ENCODE results near the gene ATXN2. TPM values are rescaled to one million over a fixed set of nuclear protein-coding genes. Genes with fewer than 3 reads are reported as not detected.

The ATXN2 gene
- total and polyA plus RNA-seq, 2 of the 4 experiments (the other 2 are of a cell fraction) = 12.4 to 66.5 TPM

DNA sequence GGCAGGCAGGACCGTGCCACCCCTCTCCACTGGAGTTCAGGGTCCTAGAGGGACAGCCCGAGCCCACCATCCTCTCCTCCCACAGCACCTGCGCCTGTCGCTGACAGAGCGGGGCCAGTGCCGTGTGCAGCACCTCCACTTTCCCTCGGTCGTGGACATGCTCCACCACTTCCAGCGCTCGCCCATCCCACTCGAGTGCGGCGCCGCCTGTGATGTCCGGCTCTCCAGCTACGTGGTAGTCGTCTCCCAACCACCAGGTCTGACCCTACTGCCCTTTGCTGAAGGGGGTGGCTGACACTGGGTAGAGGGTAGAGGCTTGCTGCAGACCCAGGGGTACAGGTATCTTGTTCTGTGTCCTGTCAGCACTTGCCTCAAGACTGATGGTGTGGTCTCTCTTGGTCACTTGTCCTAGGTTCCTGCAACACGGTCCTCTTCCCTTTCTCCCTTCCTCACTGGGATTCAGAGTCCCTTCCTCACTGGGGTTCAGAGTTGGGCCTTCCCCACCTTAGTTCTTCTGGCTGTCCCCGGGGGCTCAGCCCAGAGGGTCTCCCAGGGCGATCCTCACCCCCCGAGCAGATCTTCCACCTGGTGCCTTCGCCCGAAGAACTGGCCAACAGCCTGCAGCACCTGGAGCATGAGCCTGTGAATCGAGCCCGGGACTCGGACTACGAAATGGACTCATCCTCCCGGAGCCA, 151.4 kb downstream of the ATXN2 start:
- H4K20me1 ChIP-seq (ENCODE audit: insufficient read depth, low read length) = peaks cover 55% of the 10 kb centered on the region
- H4K91ac ChIP-seq (ENCODE audit: insufficient read depth, low read depth, low read length) = no peak overlapping the region
- ATAC-seq (ENCODE audit: low read depth) (no peak), DNase-seq (no peak)
- no peak overlapping the region for H2BK15ac ChIP-seq (ENCODE audit: low read depth, low read length)
- WGBS, 2 experiments (ENCODE audit: extremely low coverage in 2 of 2, insufficient read length in 1 of 2) = 94% methylated on average over 8 of the region's 28 CpGs; no CpG with 5 or more reads in 1 of the 2 experiments
- no peak overlapping the region for H3K56ac ChIP-seq (ENCODE audit: extremely low read depth, insufficient read depth, low read length)
- no TSS peak for BruUV-seq (replicated peaks)
- CTCF ChIA-PET = interaction anchor here (5.0 kb wide), 1 partner anchor 51 kb away, joined by 63 read pairs; no protein-coding TSS in a partner anchor
- POLR2A ChIA-PET (ENCODE audit: unreplicated experiment) = no interaction called here
- H2AK5ac ChIP-seq (ENCODE audit: low read depth, low read length) = no peak overlapping the region
- dilution Hi-C loops (cut with HindIII; ENCODE audit: low sequenced_read_pairs, unreplicated experiment) = no loop called here
- TF ChIP-seq RFX5 (IDR thresholded peaks at IDR 0.05; ENCODE audit: low read depth, low read length) = no peak
- no peak for TF ChIP-seq NFE2L2 (IDR thresholded peaks at IDR 0.05; ENCODE audit: low read depth, low read length)
- TF ChIP-seq SMC3 (IDR thresholded peaks at IDR 0.05; ENCODE audit: low read depth, low read length) = no peak
- TF ChIP-seq CEBPB (IDR thresholded peaks at IDR 0.05; ENCODE audit: low read depth, low read length) = no peak
- TF ChIP-seq, protein P1, sequence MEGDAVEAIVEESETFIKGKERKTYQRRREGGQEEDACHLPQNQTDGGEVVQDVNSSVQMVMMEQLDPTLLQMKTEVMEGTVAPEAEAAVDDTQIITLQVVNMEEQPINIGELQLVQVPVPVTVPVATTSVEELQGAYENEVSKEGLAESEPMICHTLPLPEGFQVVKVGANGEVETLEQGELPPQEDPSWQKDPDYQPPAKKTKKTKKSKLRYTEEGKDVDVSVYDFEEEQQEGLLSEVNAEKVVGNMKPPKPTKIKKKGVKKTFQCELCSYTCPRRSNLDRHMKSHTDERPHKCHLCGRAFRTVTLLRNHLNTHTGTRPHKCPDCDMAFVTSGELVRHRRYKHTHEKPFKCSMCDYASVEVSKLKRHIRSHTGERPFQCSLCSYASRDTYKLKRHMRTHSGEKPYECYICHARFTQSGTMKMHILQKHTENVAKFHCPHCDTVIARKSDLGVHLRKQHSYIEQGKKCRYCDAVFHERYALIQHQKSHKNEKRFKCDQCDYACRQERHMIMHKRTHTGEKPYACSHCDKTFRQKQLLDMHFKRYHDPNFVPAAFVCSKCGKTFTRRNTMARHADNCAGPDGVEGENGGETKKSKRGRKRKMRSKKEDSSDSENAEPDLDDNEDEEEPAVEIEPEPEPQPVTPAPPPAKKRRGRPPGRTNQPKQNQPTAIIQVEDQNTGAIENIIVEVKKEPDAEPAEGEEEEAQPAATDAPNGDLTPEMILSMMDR (conservative IDR thresholded peaks at IDR 0.05; ENCODE audit: low read depth, low read length) = no peak
- TF ChIP-seq RCOR1 (IDR thresholded peaks at IDR 0.05; ENCODE audit: insufficient replicate concordance, low read length) = no peak
- TF ChIP-seq MAFK (IDR thresholded peaks at IDR 0.05; ENCODE audit: low read depth, low read length) = no peak
- TF ChIP-seq POLR2A (IDR thresholded peaks at IDR 0.05; ENCODE audit: low read depth, low read length) = no peak
- no peak for TF ChIP-seq MAZ (IDR thresholded peaks at IDR 0.05; ENCODE audit: borderline replicate concordance, low read depth, low read length)
- no peak for TF ChIP-seq BHLHE40 (IDR thresholded peaks at IDR 0.05; ENCODE audit: low read depth, low read length)
- TF ChIP-seq, protein P2, sequence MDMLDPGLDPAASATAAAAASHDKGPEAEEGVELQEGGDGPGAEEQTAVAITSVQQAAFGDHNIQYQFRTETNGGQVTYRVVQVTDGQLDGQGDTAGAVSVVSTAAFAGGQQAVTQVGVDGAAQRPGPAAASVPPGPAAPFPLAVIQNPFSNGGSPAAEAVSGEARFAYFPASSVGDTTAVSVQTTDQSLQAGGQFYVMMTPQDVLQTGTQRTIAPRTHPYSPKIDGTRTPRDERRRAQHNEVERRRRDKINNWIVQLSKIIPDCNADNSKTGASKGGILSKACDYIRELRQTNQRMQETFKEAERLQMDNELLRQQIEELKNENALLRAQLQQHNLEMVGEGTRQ (IDR thresholded peaks at IDR 0.05; ENCODE audit: low read depth, low read length) = no peak
- no peak for TF ChIP-seq MXI1 (IDR thresholded peaks at IDR 0.05; ENCODE audit: borderline replicate concordance, low read depth, low read length)
- no peak for TF ChIP-seq CHD1 (IDR thresholded peaks at IDR 0.05; ENCODE audit: low read depth, low read length)
- TF ChIP-seq, protein P3, sequence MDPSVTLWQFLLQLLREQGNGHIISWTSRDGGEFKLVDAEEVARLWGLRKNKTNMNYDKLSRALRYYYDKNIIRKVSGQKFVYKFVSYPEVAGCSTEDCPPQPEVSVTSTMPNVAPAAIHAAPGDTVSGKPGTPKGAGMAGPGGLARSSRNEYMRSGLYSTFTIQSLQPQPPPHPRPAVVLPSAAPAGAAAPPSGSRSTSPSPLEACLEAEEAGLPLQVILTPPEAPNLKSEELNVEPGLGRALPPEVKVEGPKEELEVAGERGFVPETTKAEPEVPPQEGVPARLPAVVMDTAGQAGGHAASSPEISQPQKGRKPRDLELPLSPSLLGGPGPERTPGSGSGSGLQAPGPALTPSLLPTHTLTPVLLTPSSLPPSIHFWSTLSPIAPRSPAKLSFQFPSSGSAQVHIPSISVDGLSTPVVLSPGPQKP (IDR thresholded peaks at IDR 0.05; ENCODE audit: borderline replicate concordance, low read depth, low read length) = no peak
- no peak for TF ChIP-seq FOS (IDR thresholded peaks at IDR 0.05; ENCODE audit: low read depth, low read length)
- no peak for TF ChIP-seq RAD21 (IDR thresholded peaks at IDR 0.05; ENCODE audit: low read length)
- H4K5ac ChIP-seq (ENCODE audit: low read depth, low read length) = no peak overlapping the region
- H3K18ac ChIP-seq (ENCODE audit: low read depth, low read length) = no peak overlapping the region
- no peak overlapping the region for H3K14ac ChIP-seq (replicated peaks; ENCODE audit: low read depth, low read length)
- no peak overlapping the region for H3K4ac ChIP-seq (ENCODE audit: low read depth, low read length)
- intact Hi-C loops (cut with micrococcal nuclease) = no loop called here
- peaks cover 73% of the 10 kb centered on the region for H3K36me3 ChIP-seq (ENCODE audit: control insufficient read depth, insufficient read depth, low read length)
- no peak overlapping the region for H2AFZ ChIP-seq (replicated peaks; ENCODE audit: low read length, poor library complexity)
- peaks cover 16% of the 10 kb centered on the region for H3K4me1 ChIP-seq (ENCODE audit: control insufficient read depth, insufficient read depth, low read length)
- H3K27me3 ChIP-seq (ENCODE audit: control insufficient read depth, insufficient read depth, low read length) = no peaks in the 10 kb centered on the region
- H3K79me1 ChIP-seq (ENCODE audit: low read depth in 1 of 2, low read length in 2 of 2) = peaks cover 14 to 74% of the 10 kb centered on the region in 2 experiments
- H3K27ac ChIP-seq (ENCODE audit: insufficient read depth, low read length) = no peak overlapping the region
- no peak overlapping the region for H4K8ac ChIP-seq (ENCODE audit: low read depth in 2 of 2, low read length in 2 of 2)
- no peak overlapping the region for H2BK120ac ChIP-seq (ENCODE audit: low read depth, low read length)
- H2AK9ac ChIP-seq (replicated peaks; ENCODE audit: low read depth, low read length, poor library complexity) = no peak overlapping the region
- no peaks in the 10 kb centered on the region for H3K9me3 ChIP-seq (ENCODE audit: control insufficient read depth, insufficient read depth, low read length)
- peaks cover 6% of the 10 kb centered on the region for H3K9me1 ChIP-seq (ENCODE audit: insufficient read depth, low read length)
- no peak overlapping the region for H2BK5ac ChIP-seq (ENCODE audit: low read depth, low read length, poor library complexity, severe bottlenecking)
- no peak overlapping the region for H2BK20ac ChIP-seq (ENCODE audit: low read depth, low read length)
- H3K23ac ChIP-seq (ENCODE audit: low read depth, low read length) = no peak overlapping the region
- in situ Hi-C loops (cut with MboI; ENCODE audit: low sequenced_read_pairs) = no loop called here
- H3K4me2 ChIP-seq (ENCODE audit: low read depth, low read length) = no peak overlapping the region
- H3K9ac ChIP-seq (ENCODE audit: low read depth, low read length) = no peak overlapping the region
- no peak overlapping the region for H3K4me3 ChIP-seq (ENCODE audit: insufficient read depth, low read depth, low read length)
